Activated CD4-positive, CD25-positive, alpha-beta regulatory T cell treated with anti-CD3 and anti-CD28 coated beads, Interleukin-2, amount 50 U/mL, for 16 hours (primary cell): ENCODE data around the gene LRSAM1.

Experiments
- DNase-seq: peaks from one replicate; pipeline ENCODE4 v3.0.0-alpha.2; 2020; ENCODE audit warnings: low read depth, low spot score

The LRSAM1 gene

DNA sequence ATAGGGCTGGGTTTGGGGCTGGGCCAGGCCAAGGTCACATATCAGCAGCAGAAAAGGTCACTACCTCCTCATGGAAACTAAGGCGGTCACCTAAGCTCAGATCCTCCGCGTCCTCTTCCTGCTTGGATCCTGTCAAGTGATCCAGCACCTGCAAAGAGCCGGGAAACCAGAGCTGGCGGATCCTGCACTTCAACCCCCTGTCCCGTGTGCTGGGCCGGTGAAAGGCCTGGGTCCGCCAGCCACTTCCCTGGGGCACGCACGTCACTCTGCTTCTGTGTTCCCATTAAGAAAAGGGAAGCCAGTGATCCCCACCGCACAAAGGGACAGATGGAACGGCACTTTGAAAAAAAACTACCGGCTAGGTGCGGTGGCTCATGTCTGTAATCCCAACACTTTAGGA is 99.4 kb downstream of the LRSAM1 start:
- DNase-seq: no peak
